Thyroid gland (tissue), 4 donors: ENCODE results near the gene LRCH1. TPM values are rescaled to one million over a fixed set of nuclear protein-coding genes. Genes with fewer than 3 reads are reported as not detected.

Experiments
- DNase-seq, 2 donors: peaks; one replicate each; pipeline ENCODE4 v3.0.0-alpha.2; 2019
- H3K27ac ChIP-seq, 3 donors: fragments of 200-600 bp; sonication (generic); 1 replicate in 2 of 3; 2 replicates in 1 of 3; pipeline ENCODE4 v1.5.1; 2016 to 2019; ENCODE audit warnings: mild to moderate bottlenecking in 1 of 3, moderate library complexity in 1 of 3
- H3K27me3 ChIP-seq: fragments of 200-600 bp; sonication (generic); one replicate; pipeline ENCODE4 v1.5.1; 2019
- H3K36me3 ChIP-seq, 2 donors: fragments of 200-600 bp; sonication (generic); one replicate each; pipeline ENCODE4 v1.5.1; 2016 to 2019
- H3K4me1 ChIP-seq, 2 donors: fragments of 200-600 bp; sonication (generic); one replicate each; pipeline ENCODE4 v1.5.1; 2017 to 2019
- H3K4me3 ChIP-seq, 3 donors: fragments of 200-600 bp; sonication (generic); replicated peaks in 1 of 3; 1 replicate in 2 of 3; 2 replicates in 1 of 3; pipeline ENCODE4 v1.5.1; 2016; ENCODE audit warnings: mild to moderate bottlenecking in 1 of 3
- H3K9me3 ChIP-seq: fragments of 200-600 bp; sonication (generic); one replicate; pipeline ENCODE4 v1.5.1; 2017
- CTCF ChIP-seq, 6 experiments: fragments of 200-600 bp in 3 of 6; fragments of 450-650 bp in 3 of 6; sonication (generic) in 3 of 6; IDR thresholded peaks; one replicate each; pipeline ENCODE4 v1.5.1; 2016 to 2019; ENCODE audit warnings: antibody characterized with exemption in 6 of 6, mild to moderate bottlenecking in 2 of 6, inconsistent platforms in 1 of 6, moderate library complexity in 1 of 6
- POLR2A ChIP-seq, 2 donors: fragments of 450-650 bp; IDR thresholded peaks; one replicate each; pipeline ENCODE4 v1.6.1; 2017; ENCODE audit warnings: antibody characterized with exemption in 2 of 2, mild to moderate bottlenecking in 2 of 2, moderate library complexity in 1 of 2
- WGBS, 2 donors: methylation state at CpG; one replicate each; pipeline ENCODE4 v1.1.5; 2017; 5-methylcytosine and 5-hydroxymethylcytosine counted together
- intact Hi-C: fragments of 100-400 bp; cut with DNase I; formaldehyde crosslinking; loops from one replicate; pipeline ENCODE4 v1.15.1; 2023
- total RNA-seq, 4 donors: library from RNA; depleted of rRNA; stranded (reverse); fragments of >200 nt; gene quantifications; one replicate each; pipeline ENCODE4 v1.2.3, GENCODE V29; 2016

Gene LRCH1
- total RNA-seq, 4 donors from 2014 or later = 13.5 to 19.3 (median 15.9) TPM

GRCh38 chr13:46687810-46688209, 134.8 kb downstream of the LRCH1 start:
- TF ChIP-seq CTCF (IDR thresholded peaks at IDR 0.05) (no peak), POLR2A (IDR thresholded peaks at IDR 0.05) (no peak)
- no peaks in the 10 kb centered on the region for H3K36me3 ChIP-seq
- intact Hi-C loops = no loop called here
- peak in 1 of 2 donors; percentile 24 for DNase-seq
- WGBS, 2 donors = 8 to 14% methylated on average over 1 of the region's 1 CpG
- no peak overlapping the region for H3K27ac ChIP-seq
- H3K9me3 ChIP-seq = no peaks in the 10 kb centered on the region
- H3K4me3 ChIP-seq = no peak overlapping the region
- H3K4me1 ChIP-seq = peaks cover 0 to 8% of the 10 kb centered on the region in 2 donors
- no peaks in the 10 kb centered on the region for H3K27me3 ChIP-seq

DNA sequence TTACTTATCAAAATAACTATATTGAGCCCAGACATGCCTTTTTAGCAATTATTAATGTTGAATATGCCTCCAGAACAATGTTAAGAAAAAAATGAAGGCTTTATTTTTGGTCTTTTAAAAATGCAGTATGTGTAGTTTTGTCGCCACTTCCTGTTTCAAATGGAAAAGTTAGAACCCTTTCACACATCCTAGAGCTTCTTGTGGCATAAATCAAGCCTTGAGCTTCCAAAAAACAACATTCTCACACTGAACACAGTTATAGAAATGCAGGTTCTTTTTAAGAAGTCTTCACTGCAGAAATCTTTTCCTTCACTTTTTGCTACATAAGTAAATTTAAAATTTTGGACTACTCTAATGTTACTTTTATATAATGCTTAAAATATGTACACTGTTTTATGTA, 135.3 kb downstream of the LRCH1 start:
- H3K4me1 ChIP-seq = peaks cover 0 to 8% of the 10 kb centered on the region in 2 donors
- no peaks in the 10 kb centered on the region for H3K9me3 ChIP-seq
- no peaks in the 10 kb centered on the region for H3K27me3 ChIP-seq
- no peak overlapping the region for H3K4me3 ChIP-seq
- intact Hi-C loops = no loop called here
- no peak for DNase-seq
- no peak overlapping the region for H3K27ac ChIP-seq
- WGBS, 2 donors = 85 to 89% methylated on average over 1 of the region's 1 CpG
- TF ChIP-seq POLR2A (IDR thresholded peaks at IDR 0.05) (no peak), CTCF (IDR thresholded peaks at IDR 0.05) (no peak)
- no peaks in the 10 kb centered on the region for H3K36me3 ChIP-seq

DNA sequence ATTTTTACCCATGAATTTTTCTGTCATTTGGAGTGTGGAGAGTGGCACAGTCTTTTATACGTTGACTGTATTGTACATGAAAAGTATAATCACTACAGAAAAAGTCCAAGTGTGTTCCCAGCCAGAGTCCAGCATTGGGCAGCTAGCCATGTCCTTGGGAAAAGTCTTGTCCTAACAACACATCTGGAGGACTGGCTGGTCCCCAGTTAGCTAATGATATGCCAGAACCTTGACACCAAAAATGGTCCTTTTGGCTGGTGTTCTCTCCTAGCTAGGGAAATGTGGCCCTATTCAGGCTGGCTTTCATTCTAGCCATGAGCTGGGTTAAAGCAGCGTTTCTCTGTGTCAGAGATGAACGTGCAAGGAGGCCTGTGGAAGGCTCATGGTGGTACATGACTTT, 145.0 kb downstream of the LRCH1 start:
- Histone ChIP-seq H3K9me3 (no peaks in the 10 kb centered on the region), H3K27me3 (no peaks in the 10 kb centered on the region), H3K36me3 (peaks cover 0 to 4% of the 10 kb centered on the region in 2 donors), H3K27ac (no peak overlapping the region), H3K4me3 (no peak overlapping the region), H3K4me1 (peaks cover 0 to 4% of the 10 kb centered on the region in 2 donors)
- 78 to 82% methylated on average over 3 of the region's 3 CpGs for WGBS, 2 donors
- DNase-seq = peak; percentile 40 to 46
- TF ChIP-seq CTCF (IDR thresholded peaks at IDR 0.05) (no peak), POLR2A (IDR thresholded peaks at IDR 0.05) (no peak)
- intact Hi-C loops = no loop called here

GRCh38 chr13:46698910-46699460, 146.0 kb downstream of the LRCH1 start:
- H3K36me3 ChIP-seq = peaks cover 0 to 4% of the 10 kb centered on the region in 2 donors
- no peak overlapping the region for H3K4me3 ChIP-seq
- no peaks in the 10 kb centered on the region for H3K9me3 ChIP-seq
- H3K27me3 ChIP-seq = no peaks in the 10 kb centered on the region
- no peak for TF ChIP-seq POLR2A (IDR thresholded peaks at IDR 0.05)
- no peak for TF ChIP-seq CTCF (IDR thresholded peaks at IDR 0.05)
- WGBS, 2 donors = 66 to 68% methylated on average over 6 of the region's 6 CpGs
- H3K4me1 ChIP-seq = peaks cover 0 to 4% of the 10 kb centered on the region in 2 donors
- intact Hi-C loops = no loop called here
- DNase-seq = no peak
- H3K27ac ChIP-seq = no peak overlapping the region

DNA sequence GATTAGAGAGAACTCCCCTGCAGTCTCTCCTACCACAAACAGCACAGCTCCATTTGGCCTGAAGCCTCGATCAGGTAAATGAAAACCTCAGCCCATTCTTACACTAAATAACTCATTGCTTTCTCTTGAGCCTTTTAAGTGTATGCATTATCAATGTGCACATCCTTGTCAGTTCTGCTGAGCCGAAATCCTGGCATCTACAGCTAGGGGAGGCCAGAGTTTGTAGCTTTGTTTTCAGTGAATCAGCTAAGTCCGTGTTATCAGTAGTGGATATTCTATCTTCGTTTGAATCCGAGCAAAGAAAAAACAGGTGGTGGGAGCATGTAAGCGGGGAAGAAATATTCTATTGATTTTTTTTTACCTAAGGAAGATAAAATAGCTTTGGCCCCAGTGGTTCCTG, 159.6 kb downstream of the LRCH1 start:
- H3K4me1 ChIP-seq = no peaks in the 10 kb centered on the region
- no peaks in the 10 kb centered on the region for H3K36me3 ChIP-seq
- DNase-seq = no peak
- no peaks in the 10 kb centered on the region for H3K27me3 ChIP-seq
- H3K9me3 ChIP-seq = no peaks in the 10 kb centered on the region
- TF ChIP-seq POLR2A (IDR thresholded peaks at IDR 0.05) = no peak
- no peak for TF ChIP-seq CTCF (IDR thresholded peaks at IDR 0.05)
- no peak overlapping the region for H3K27ac ChIP-seq
- 84 to 87% methylated on average over 6 of the region's 6 CpGs for WGBS, 2 donors
- H3K4me3 ChIP-seq = no peak overlapping the region
- intact Hi-C loops = no loop called here
